H9 (cell line): ENCODE results near the gene ARHGEF17. TPM values are rescaled to one million over a fixed set of nuclear protein-coding genes. Genes with fewer than 3 reads are reported as not detected.

Experiments used
- DNase-seq: peaks from one replicate; pipeline ENCODE4 v3.0.0-alpha.2; 2017
- H2AFZ ChIP-seq: one replicate; pipeline ENCODE4 v1.6.1; 2013; ENCODE audit warnings: mild to moderate bottlenecking, low read length, control low read depth, moderate library complexity
- H2AK5ac ChIP-seq: 2 replicates; pipeline ENCODE4 v1.6.1; 2013; ENCODE audit warnings: low read length, control low read depth, mixed read lengths; ENCODE audit not compliant: insufficient read length
- H2BK120ac ChIP-seq: one replicate; pipeline ENCODE4 v1.6.1; 2013; ENCODE audit warnings: low read depth, mild to moderate bottlenecking, low read length, control low read depth, inconsistent platforms; ENCODE audit not compliant: poor library complexity, severe bottlenecking
- H2BK12ac ChIP-seq: 2 replicates; pipeline ENCODE4 v1.6.1; 2013; ENCODE audit warnings: low read length, control low read depth, mixed read lengths, low read depth; ENCODE audit not compliant: insufficient read length
- H2BK15ac ChIP-seq: 2 replicates; pipeline ENCODE4 v1.6.1; 2013; ENCODE audit warnings: low read depth, low read length, control low read depth
- H2BK20ac ChIP-seq: one replicate; pipeline ENCODE4 v1.6.1; 2013; ENCODE audit warnings: low read depth, mild to moderate bottlenecking, low read length, control low read depth, inconsistent platforms; ENCODE audit not compliant: poor library complexity, severe bottlenecking
- H2BK5ac ChIP-seq: 2 replicates; pipeline ENCODE4 v1.6.1; 2013; ENCODE audit warnings: low read length, control low read depth, mixed read lengths; ENCODE audit not compliant: insufficient read length
- H3K14ac ChIP-seq: 2 replicates; pipeline ENCODE4 v1.6.1; 2013; ENCODE audit warnings: low read length, control low read depth; ENCODE audit not compliant: insufficient read depth
- H3K18ac ChIP-seq: 2 replicates; pipeline ENCODE4 v1.6.1; 2013; ENCODE audit warnings: low read depth, mild to moderate bottlenecking, mixed read lengths, low read length, control low read depth; ENCODE audit not compliant: insufficient read length
- H3K23ac ChIP-seq: 2 replicates; pipeline ENCODE4 v1.6.1; 2013; ENCODE audit warnings: low read length, control low read depth, mixed read lengths, low read depth; ENCODE audit not compliant: insufficient read length
- H3K23me2 ChIP-seq: 2 replicates; pipeline ENCODE4 v1.6.1; 2013; ENCODE audit warnings: low read depth, mild to moderate bottlenecking, mixed read lengths, low read length, control low read depth; ENCODE audit not compliant: insufficient read length, poor library complexity, severe bottlenecking
- H3K27ac ChIP-seq: 2 replicates; pipeline ENCODE4 v1.5.1; 2013; ENCODE audit warnings: low read length, control low read depth, mixed read lengths, low read depth; ENCODE audit not compliant: insufficient read length
- H3K27me3 ChIP-seq: 2 replicates; pipeline ENCODE4 v1.6.1; 2013; ENCODE audit warnings: low read length, control low read depth, inconsistent platforms; ENCODE audit not compliant: insufficient read depth
- H3K4ac ChIP-seq: 2 replicates; pipeline ENCODE4 v1.6.1; 2013; ENCODE audit warnings: low read depth, mild to moderate bottlenecking, control low read depth, inconsistent platforms, low read length, moderate library complexity
- H3K4me1 ChIP-seq: 2 replicates; pipeline ENCODE4 v1.6.1; 2013; ENCODE audit warnings: low read length, control low read depth, inconsistent platforms; ENCODE audit not compliant: insufficient read depth
- H3K4me2 ChIP-seq: 2 replicates; pipeline ENCODE4 v1.6.1; 2013; ENCODE audit warnings: low read length, control low read depth, mixed read lengths; ENCODE audit not compliant: insufficient read length, insufficient read depth
- H3K56ac ChIP-seq: 2 replicates; pipeline ENCODE4 v1.6.1; 2013; ENCODE audit warnings: low read depth, mild to moderate bottlenecking, mixed read lengths, low read length, control low read depth; ENCODE audit not compliant: insufficient read length
- H3K79me1 ChIP-seq: 2 replicates; pipeline ENCODE4 v1.6.1; 2013; ENCODE audit warnings: low read depth, mild to moderate bottlenecking, moderate library complexity, low read length, control low read depth, inconsistent platforms; ENCODE audit not compliant: insufficient read depth, poor library complexity, severe bottlenecking
- H3K79me2 ChIP-seq: 2 replicates; pipeline ENCODE4 v1.6.1; 2013; ENCODE audit warnings: low read length, control low read depth, inconsistent platforms; ENCODE audit not compliant: insufficient read depth
- H3K9ac ChIP-seq: 2 replicates; pipeline ENCODE4 v1.6.1; 2013; ENCODE audit warnings: low read length, control low read depth, mixed read lengths; ENCODE audit not compliant: insufficient read length; ENCODE audit errors: extremely low read depth
- H3K9me3 ChIP-seq: one replicate; pipeline ENCODE4 v1.6.1; 2013; ENCODE audit warnings: low read depth, low read length, inconsistent platforms; ENCODE audit not compliant: control insufficient read depth
- H3T11ph ChIP-seq: one replicate; pipeline ENCODE4 v1.6.1; 2013; ENCODE audit warnings: mild to moderate bottlenecking, low read length, control low read depth, inconsistent platforms
- H4K20me1 ChIP-seq: one replicate; pipeline ENCODE4 v1.6.1; 2013; ENCODE audit not compliant: control insufficient read depth, insufficient read length, insufficient read depth
- H4K5ac ChIP-seq: 2 replicates; pipeline ENCODE4 v1.6.1; 2013; ENCODE audit warnings: low read depth, mild to moderate bottlenecking, mixed read lengths, low read length, control low read depth; ENCODE audit not compliant: insufficient read length
- H4K8ac ChIP-seq: replicated peaks from 2 replicates; pipeline ENCODE4 v1.6.1; 2013; ENCODE audit warnings: low read length, control low read depth, mixed read lengths, low read depth; ENCODE audit not compliant: insufficient read length
- H4K91ac ChIP-seq: 2 replicates; pipeline ENCODE4 v1.6.1; 2013; ENCODE audit warnings: low read depth, mild to moderate bottlenecking, moderate library complexity, mixed read lengths, low read length, control low read depth; ENCODE audit not compliant: insufficient read length
- H3K27ac Mint-ChIP-seq, 3 experiments: 2 replicates in 2 of 3; 3 replicates in 1 of 3; pipeline ENCODE4 v1.8.0; 2020 to 2021; ENCODE audit warnings: mixed read lengths in 3 of 3, mild to moderate bottlenecking in 1 of 3, moderate library complexity in 1 of 3
- H3K27me3 Mint-ChIP-seq: 2 replicates; pipeline ENCODE4 v1.8.0; 2021; ENCODE audit warnings: low read depth, mild to moderate bottlenecking, moderate library complexity, mixed read lengths
- H3K36me3 Mint-ChIP-seq, 3 experiments: 2 replicates in 2 of 3; 3 replicates in 1 of 3; pipeline ENCODE4 v1.8.0; 2020 to 2021; ENCODE audit warnings: low read depth in 3 of 3, mixed read lengths in 3 of 3; ENCODE audit not compliant: insufficient read depth in 1 of 3
- H3K4me1 Mint-ChIP-seq, 2 experiments: 2 replicates each; pipeline ENCODE4 v1.8.0; 2020; ENCODE audit warnings: mixed read lengths in 2 of 2
- H3K4me3 Mint-ChIP-seq, 2 experiments: 2 replicates in 1 of 2; 3 replicates in 1 of 2; pipeline ENCODE4 v1.8.0; 2020 to 2021; ENCODE audit warnings: mild to moderate bottlenecking in 2 of 2, mixed read lengths in 2 of 2, moderate library complexity in 1 of 2
- H3K9me3 Mint-ChIP-seq, 2 experiments: 2 replicates in 1 of 2; 3 replicates in 1 of 2; pipeline ENCODE4 v1.8.0; 2020; ENCODE audit warnings: mild to moderate bottlenecking in 2 of 2, mixed read lengths in 2 of 2, moderate library complexity in 1 of 2
- total RNA-seq: library from RNA; stranded (reverse); gene quantifications from 2 replicates; pipeline ENCODE4 v1.2.1, GENCODE V29; 2021
- TF ChIP-seq, protein P1 (sequence below): fragments of 200-600 bp; sonication (generic); conservative IDR thresholded peaks from 3 replicates; pipeline ENCODE4 v1.8.0; 2021; ENCODE audit warnings: antibody characterized with exemption, mild to moderate bottlenecking

ARHGEF17 gene
- total RNA-seq, 1 experiment from 2014 or later: 7.4 TPM

DNA sequence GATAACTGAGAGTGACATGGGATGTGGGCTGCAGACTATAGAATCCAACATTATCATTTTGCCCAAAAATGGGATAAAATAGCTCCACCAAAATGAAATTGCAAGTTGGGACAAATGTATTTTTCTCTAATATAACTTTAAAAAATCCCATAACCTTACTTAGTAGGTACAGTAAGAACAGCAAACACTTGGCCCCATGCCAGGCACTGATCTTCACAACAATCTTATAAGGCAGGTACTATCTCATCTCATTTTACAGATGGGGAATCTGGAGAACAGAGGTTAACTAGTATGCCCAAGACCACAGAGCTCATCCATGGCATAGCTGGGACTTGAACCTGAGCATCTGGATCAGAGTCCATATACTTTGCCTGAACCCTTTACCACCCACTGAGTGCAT lies 13.5 kb upstream of the ARHGEF17 start:
- Histone ChIP-seq H3K79me2 (no peaks in the 10 kb centered on the region), H2BK5ac (no peak overlapping the region), H3K9me3 (no peaks in the 10 kb centered on the region), H2BK20ac (no peak overlapping the region), H3T11ph (no peak overlapping the region), H3K4ac (no peak overlapping the region), H3K4me1 (no peaks in the 10 kb centered on the region), H4K91ac (no peak overlapping the region), H2AFZ (no peak overlapping the region), H2AK5ac (no peak overlapping the region), H4K5ac (no peak overlapping the region), H2BK12ac (no peak overlapping the region), H3K27me3 (no peaks in the 10 kb centered on the region; the same call in 1 of the 2 replicates), H3K79me1 (no peaks in the 10 kb centered on the region), H3K23ac (no peak overlapping the region), H3K14ac (no peak overlapping the region), H3K9ac (no peak overlapping the region), H3K23me2 (no peaks in the 10 kb centered on the region), H2BK120ac (no peak overlapping the region), H2BK15ac (no peak overlapping the region), H4K20me1 (no peaks in the 10 kb centered on the region), H4K8ac (no peak overlapping the region), H3K56ac (no peak overlapping the region), H3K27ac (no peak overlapping the region), H3K18ac (no peak overlapping the region), H3K4me2 (no peak overlapping the region)
- no peak for DNase-seq
- Mint-ChIP-seq H3K9me3 (no peaks in the 10 kb centered on the region), H3K4me3 (peak overlapping the region in 1 of 2 experiments; percentile 41; a peak in 1 of 5 replicates), H3K27me3 (peaks cover 60% of the 10 kb centered on the region), H3K4me1 (peaks cover 9 to 21% of the 10 kb centered on the region in 2 experiments), H3K36me3 (no peaks in the 10 kb centered on the region), H3K27ac (no peak overlapping the region)
- TF ChIP-seq, protein P1, sequence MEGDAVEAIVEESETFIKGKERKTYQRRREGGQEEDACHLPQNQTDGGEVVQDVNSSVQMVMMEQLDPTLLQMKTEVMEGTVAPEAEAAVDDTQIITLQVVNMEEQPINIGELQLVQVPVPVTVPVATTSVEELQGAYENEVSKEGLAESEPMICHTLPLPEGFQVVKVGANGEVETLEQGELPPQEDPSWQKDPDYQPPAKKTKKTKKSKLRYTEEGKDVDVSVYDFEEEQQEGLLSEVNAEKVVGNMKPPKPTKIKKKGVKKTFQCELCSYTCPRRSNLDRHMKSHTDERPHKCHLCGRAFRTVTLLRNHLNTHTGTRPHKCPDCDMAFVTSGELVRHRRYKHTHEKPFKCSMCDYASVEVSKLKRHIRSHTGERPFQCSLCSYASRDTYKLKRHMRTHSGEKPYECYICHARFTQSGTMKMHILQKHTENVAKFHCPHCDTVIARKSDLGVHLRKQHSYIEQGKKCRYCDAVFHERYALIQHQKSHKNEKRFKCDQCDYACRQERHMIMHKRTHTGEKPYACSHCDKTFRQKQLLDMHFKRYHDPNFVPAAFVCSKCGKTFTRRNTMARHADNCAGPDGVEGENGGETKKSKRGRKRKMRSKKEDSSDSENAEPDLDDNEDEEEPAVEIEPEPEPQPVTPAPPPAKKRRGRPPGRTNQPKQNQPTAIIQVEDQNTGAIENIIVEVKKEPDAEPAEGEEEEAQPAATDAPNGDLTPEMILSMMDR: no peak
